Neural progenitor cell (in vitro differentiated cells): ENCODE results near the gene SEMA4D. TPM values are rescaled to one million over a fixed set of nuclear protein-coding genes. Genes with fewer than 3 reads are reported as not detected.

ENCODE experiments used
- DNase-seq: peaks from one replicate; pipeline ENCODE4 v3.0.0-alpha.2; 2016; ENCODE audit warnings: low spot score
- H2AFZ ChIP-seq: fragments of 200-600 bp; sonication (generic); replicated peaks from 2 replicates; pipeline ENCODE4 v1.6.1; 2016; ENCODE audit warnings: antibody characterized with exemption
- H3F3A ChIP-seq: fragments of 200-600 bp; sonication (generic); 2 replicates; pipeline ENCODE4 v1.6.1; 2016; ENCODE audit warnings: antibody characterized with exemption, low read depth
- H3K27ac ChIP-seq: fragments of 200-600 bp; sonication (generic); 2 replicates; pipeline ENCODE4 v1.5.1; 2016; ENCODE audit warnings: mild to moderate bottlenecking
- H3K27me3 ChIP-seq: fragments of 200-600 bp; sonication (generic); 2 replicates; pipeline ENCODE4 v1.6.1; 2016; ENCODE audit warnings: mild to moderate bottlenecking, moderate library complexity
- H3K36me3 ChIP-seq: fragments of 200-600 bp; sonication (generic); 2 replicates; pipeline ENCODE4 v1.5.1; 2016
- H3K4me1 ChIP-seq: fragments of 200-600 bp; sonication (generic); 2 replicates; pipeline ENCODE4 v1.6.1; 2016; ENCODE audit warnings: mixed run types
- H3K4me2 ChIP-seq: fragments of 200-600 bp; sonication (generic); 2 replicates; pipeline ENCODE4 v1.6.1; 2016
- H3K4me3 ChIP-seq: fragments of 200-600 bp; sonication (generic); 2 replicates; pipeline ENCODE4 v1.5.1; 2016
- H3K79me2 ChIP-seq: fragments of 200-600 bp; sonication (generic); 2 replicates; pipeline ENCODE4 v1.6.1; 2016; ENCODE audit warnings: low read depth
- H3K9ac ChIP-seq: fragments of 200-600 bp; sonication (generic); 2 replicates; pipeline ENCODE4 v1.6.1; 2016
- H3K9me3 ChIP-seq: fragments of 200-600 bp; sonication (generic); 2 replicates; pipeline ENCODE4 v1.5.1; 2016; ENCODE audit warnings: low read depth
- H4K20me1 ChIP-seq: fragments of 200-600 bp; sonication (generic); 2 replicates; pipeline ENCODE4 v1.6.1; 2016; ENCODE audit warnings: low read depth
- H3K27ac Mint-ChIP-seq: 3 replicates; pipeline ENCODE4 v1.8.0; 2021; ENCODE audit warnings: mixed read lengths
- H3K27me3 Mint-ChIP-seq: 2 replicates; pipeline ENCODE4 v1.8.0; 2022; ENCODE audit warnings: low read depth, mild to moderate bottlenecking, inconsistent platforms, moderate library complexity, mixed read lengths; ENCODE audit not compliant: insufficient read depth
- H3K36me3 Mint-ChIP-seq: 3 replicates; pipeline ENCODE4 v1.8.0; 2021; ENCODE audit warnings: mixed read lengths
- H3K4me1 Mint-ChIP-seq: 3 replicates; pipeline ENCODE4 v1.8.0; 2021; ENCODE audit warnings: mixed read lengths
- H3K4me3 Mint-ChIP-seq: 3 replicates; pipeline ENCODE4 v1.8.0; 2021; ENCODE audit warnings: mild to moderate bottlenecking, moderate library complexity, mixed read lengths
- H3K9me3 Mint-ChIP-seq: 3 replicates; pipeline ENCODE4 v1.8.0; 2020; ENCODE audit warnings: mixed read lengths
- CTCF ChIP-seq: fragments of 200-600 bp; sonication (generic); IDR thresholded peaks from 2 replicates; pipeline ENCODE4 v1.5.1; 2017; ENCODE audit warnings: antibody characterized with exemption, mild to moderate bottlenecking
- EZH2 ChIP-seq: fragments of 200-600 bp; sonication (generic); IDR thresholded peaks from 2 replicates; pipeline ENCODE4 v1.6.1; 2017; ENCODE audit warnings: antibody characterized with exemption, mild to moderate bottlenecking, moderate library complexity
- EZH2phosphoT487 ChIP-seq: fragments of 200-600 bp; sonication (generic); IDR thresholded peaks from 2 replicates; pipeline ENCODE4 v1.6.1; 2017; ENCODE audit warnings: antibody characterized with exemption
- total RNA-seq: library from RNA; depleted of rRNA; stranded (reverse); fragments of >200 nt; gene quantifications from 2 replicates; pipeline ENCODE4 v1.2.3, GENCODE V29; 2015; ENCODE audit warnings: low replicate concordance

The SEMA4D gene
- total RNA-seq, 1 donor from 2014 or later, result 19.1 TPM

- Mint-ChIP-seq H3K4me3 (no peak overlapping the region), H3K4me1 (peaks cover 3% of the 10 kb centered on the region), H3K36me3 (no peaks in the 10 kb centered on the region), H3K27me3 (peaks cover 4% of the 10 kb centered on the region), H3K27ac (no peak overlapping the region), H3K9me3 (no peaks in the 10 kb centered on the region)
- no peak overlapping the region for H3K4me2 ChIP-seq
- no peaks in the 10 kb centered on the region for H3K27me3 ChIP-seq
- H3K36me3 ChIP-seq, result no peaks in the 10 kb centered on the region
- H3F3A ChIP-seq, result no peaks in the 10 kb centered on the region
- no peaks in the 10 kb centered on the region for H3K79me2 ChIP-seq
- DNase-seq, result no peak
- H3K4me1 ChIP-seq, result no peaks in the 10 kb centered on the region
- no peak overlapping the region for H3K9ac ChIP-seq
- TF ChIP-seq CTCF, result no peak
- TF ChIP-seq EZH2phosphoT487, result no peak
- TF ChIP-seq EZH2, result no peak
- no peaks in the 10 kb centered on the region for H3K9me3 ChIP-seq
- no peak overlapping the region for H2AFZ ChIP-seq
- H4K20me1 ChIP-seq, result no peaks in the 10 kb centered on the region
- no peak overlapping the region for H3K4me3 ChIP-seq
- H3K27ac ChIP-seq, result no peak overlapping the region
Observed at GRCh38 chr9:89512382-89512781, 14.5 kb upstream of the SEMA4D start.

GRCh38 chr9:89508951-89509615, 11.2 kb upstream of the SEMA4D start:
- H3K27me3 Mint-ChIP-seq, result no peaks in the 10 kb centered on the region
- H3K4me3 Mint-ChIP-seq, result no peak overlapping the region
- Histone ChIP-seq H3K9ac (no peak overlapping the region), H3F3A (no peaks in the 10 kb centered on the region), H3K79me2 (no peaks in the 10 kb centered on the region), H3K4me3 (no peak overlapping the region), H4K20me1 (no peaks in the 10 kb centered on the region), H3K27ac (no peak overlapping the region), H3K4me1 (peaks cover 14% of the 10 kb centered on the region), H2AFZ (no peak overlapping the region), H3K27me3 (no peaks in the 10 kb centered on the region), H3K9me3 (no peaks in the 10 kb centered on the region), H3K4me2 (no peak overlapping the region), H3K36me3 (no peaks in the 10 kb centered on the region)
- H3K4me1 Mint-ChIP-seq, result peaks cover 15% of the 10 kb centered on the region
- DNase-seq, result no peak
- H3K36me3 Mint-ChIP-seq, result no peaks in the 10 kb centered on the region
- no peaks in the 10 kb centered on the region for H3K9me3 Mint-ChIP-seq
- TF ChIP-seq CTCF (no peak), EZH2phosphoT487 (no peak), EZH2 (no peak)
- H3K27ac Mint-ChIP-seq, result no peak overlapping the region

GRCh38 chr9:89505911-89506310, 8.0 kb upstream of the SEMA4D start:
- Mint-ChIP-seq H3K4me1 (peaks cover 15% of the 10 kb centered on the region), H3K4me3 (no peak overlapping the region), H3K27ac (peak overlapping the region; percentile 22), H3K36me3 (no peaks in the 10 kb centered on the region), H3K27me3 (no peaks in the 10 kb centered on the region), H3K9me3 (no peaks in the 10 kb centered on the region)
- no peaks in the 10 kb centered on the region for H3K79me2 ChIP-seq
- H3K36me3 ChIP-seq, result no peaks in the 10 kb centered on the region
- H3K27ac ChIP-seq, result no peak overlapping the region
- H3K4me2 ChIP-seq, result no peak overlapping the region
- H3F3A ChIP-seq, result no peaks in the 10 kb centered on the region
- no peaks in the 10 kb centered on the region for H3K27me3 ChIP-seq
- peaks cover 14% of the 10 kb centered on the region for H3K4me1 ChIP-seq
- TF ChIP-seq EZH2 (no peak), CTCF (no peak), EZH2phosphoT487 (no peak)
- DNase-seq, result peak; percentile 27
- H2AFZ ChIP-seq, result no peak overlapping the region
- no peak overlapping the region for H3K9ac ChIP-seq
- no peak overlapping the region for H3K4me3 ChIP-seq
- H3K9me3 ChIP-seq, result no peaks in the 10 kb centered on the region
- no peaks in the 10 kb centered on the region for H4K20me1 ChIP-seq
